GM12878 (cell line): ENCODE results near the gene STARD8.

Source experiments
- ATF2 ChIP-seq: IDR thresholded peaks from 2 replicates; pipeline ENCODE4 v1.6.1; 2012; ENCODE audit warnings: low read length, inconsistent platforms
- CHD1 ChIP-seq: IDR thresholded peaks from 2 replicates; pipeline ENCODE4 v1.6.1; 2012; ENCODE audit warnings: low read depth, low read length, improper control_type of control experiment
- CTCF ChIP-seq, 3 experiments: IDR thresholded peaks in 2 of 3; conservative IDR thresholded peaks in 1 of 3; 2 replicates each; pipeline ENCODE4 v1.5.1; 2011; ENCODE audit warnings: low read depth in 3 of 3, low read length in 3 of 3, mild to moderate bottlenecking in 3 of 3, control low read depth in 2 of 3, moderate library complexity in 2 of 3, inconsistent platforms in 1 of 3, mixed read lengths in 1 of 3; ENCODE audit not compliant: control insufficient read depth in 2 of 3, insufficient read depth in 1 of 3; ENCODE audit errors: extremely low read depth in 1 of 3
- EZH2 ChIP-seq: IDR thresholded peaks from 2 replicates; pipeline ENCODE4 v1.6.1; 2012; ENCODE audit warnings: low read depth, mild to moderate bottlenecking, control low read depth, inconsistent platforms, low read length, borderline replicate concordance; ENCODE audit not compliant: control insufficient read depth
- FOXK2 ChIP-seq: fragments of 450-650 bp; IDR thresholded peaks from 2 replicates; pipeline ENCODE4 v1.6.1; 2017; ENCODE audit warnings: mild to moderate bottlenecking, moderate library complexity
- GABPA ChIP-seq: IDR thresholded peaks from 2 replicates; pipeline ENCODE4 v1.6.1; 2014; ENCODE audit warnings: antibody characterized with exemption, low read depth, mild to moderate bottlenecking, inconsistent platforms
- HCFC1 ChIP-seq: fragments of 150-350 bp; IDR thresholded peaks from 2 replicates; pipeline ENCODE4 v1.6.1; 2014; ENCODE audit warnings: low read length
- MAX ChIP-seq: IDR thresholded peaks from 2 replicates; pipeline ENCODE4 v1.6.1; 2012; ENCODE audit warnings: low read depth, low read length, improper control_type of control experiment
- POLR2A ChIP-seq: IDR thresholded peaks from 2 replicates; pipeline ENCODE4 v1.6.1; 2011; ENCODE audit warnings: low read depth, mild to moderate bottlenecking, low read length
- POLR2AphosphoS5 ChIP-seq: IDR thresholded peaks from 2 replicates; pipeline ENCODE4 v1.6.1; 2011; ENCODE audit warnings: mild to moderate bottlenecking, low read length, inconsistent platforms
- PRDM15 ChIP-seq: fragments of 450-650 bp; formaldehyde crosslinking; IDR thresholded peaks from 2 replicates; pipeline ENCODE4 v1.4.0; 2020; ENCODE audit warnings: mild to moderate bottlenecking, moderate library complexity
- SUPT20H ChIP-seq: IDR thresholded peaks from 2 replicates; pipeline ENCODE4 v1.6.1; 2011; ENCODE audit warnings: low read depth, mild to moderate bottlenecking, low read length, moderate library complexity, borderline replicate concordance; ENCODE audit not compliant: control insufficient read depth

DNA sequence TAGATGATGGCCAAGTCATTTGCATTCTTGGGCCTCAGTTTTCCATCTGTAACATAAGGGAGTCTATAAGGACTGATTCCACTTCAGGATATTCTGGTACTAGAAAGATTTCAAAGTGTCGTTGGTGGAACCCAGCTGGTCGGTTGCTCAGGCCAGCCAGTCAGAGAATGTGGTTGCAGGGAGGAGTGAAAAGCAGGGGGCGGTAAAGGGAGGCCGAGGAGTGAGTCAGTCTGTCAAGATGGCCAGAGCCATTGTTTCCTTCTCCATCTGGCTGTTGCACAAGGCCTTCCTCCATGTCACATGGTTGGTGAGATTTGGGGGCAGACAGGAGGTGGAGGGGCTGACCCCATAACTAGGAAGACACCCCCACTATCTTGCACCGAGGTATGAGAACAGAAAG is 38.2 kb downstream of the STARD8 start:
- no peak for TF ChIP-seq ATF2
- TF ChIP-seq SUPT20H, result no peak
- no peak for TF ChIP-seq POLR2A
- TF ChIP-seq PRDM15, result no peak
- TF ChIP-seq POLR2AphosphoS5, result no peak
- no peak for TF ChIP-seq CTCF (IDR thresholded peaks at IDR 0.05 in 2 of 3, conservative IDR thresholded peaks at IDR 0.05 in 1 of 3; ENCODE audit: control insufficient read depth in 2 of 3, extremely low read depth in 1 of 3, insufficient read depth in 1 of 3, low read depth in 3 of 3, low read length in 3 of 3)
- no peak for TF ChIP-seq EZH2
- no peak for TF ChIP-seq GABPA
- TF ChIP-seq HCFC1, result no peak
- no peak for TF ChIP-seq MAX
- TF ChIP-seq FOXK2, result no peak
- TF ChIP-seq CHD1, result no peak
